AG04450 (cell line): ENCODE measurements around the gene BLOC1S4. TPM values are rescaled to one million over a fixed set of nuclear protein-coding genes. Genes with fewer than 3 reads are reported as not detected.

Experiments used
- CTCF ChIA-PET: fragments of 300-600, 350-600 bp; formaldehyde crosslinking; extraction: SDS; loops from one replicate; lab custom pipeline; 2022; ENCODE audit warnings: antibody characterized with exemption, inconsistent platforms; lab: Charles Lee
- POLR2A ChIA-PET: fragments of 350-600 bp; formaldehyde crosslinking; extraction: SDS; loops from one replicate; lab custom pipeline; 2021; ENCODE audit warnings: antibody characterized with exemption, inconsistent platforms; lab: Yijun Ruan, JAX
- DNase-seq: peaks from one replicate; pipeline ENCODE4 v3.0.0-alpha.2; 2011; ENCODE audit warnings: low read depth, low spot score
- H3K27ac ChIP-seq: one replicate; pipeline ENCODE4 v1.5.1; 2012; ENCODE audit warnings: low read depth, low read length, control low read depth
- H3K27me3 ChIP-seq: one replicate; pipeline ENCODE4 v1.6.0; 2012; ENCODE audit warnings: low read length; ENCODE audit not compliant: control insufficient read depth, insufficient read depth
- H3K4me3 ChIP-seq: 2 replicates; pipeline ENCODE4 v1.5.1; 2011; ENCODE audit warnings: mild to moderate bottlenecking, low read depth, low read length, control low read depth
- H3K9me3 ChIP-seq: 2 replicates; pipeline ENCODE4 v1.5.1; 2012; ENCODE audit warnings: low read length; ENCODE audit not compliant: control insufficient read depth, insufficient read depth
- CTCF ChIP-seq: IDR thresholded peaks from 2 replicates; pipeline ENCODE4 v1.5.1; 2011; ENCODE audit warnings: low read depth, low read length, control low read depth, inconsistent platforms
- polyA plus RNA-seq: library from polyadenylated mRNA; depleted of rRNA; stranded (reverse); fragments of >200 nt; gene quantifications from 2 replicates; pipeline ENCODE4 v1.2.3, GENCODE V29; 2011

BLOC1S4 gene
- polyA plus RNA-seq, 1 experiment: 14.5 TPM

DNA sequence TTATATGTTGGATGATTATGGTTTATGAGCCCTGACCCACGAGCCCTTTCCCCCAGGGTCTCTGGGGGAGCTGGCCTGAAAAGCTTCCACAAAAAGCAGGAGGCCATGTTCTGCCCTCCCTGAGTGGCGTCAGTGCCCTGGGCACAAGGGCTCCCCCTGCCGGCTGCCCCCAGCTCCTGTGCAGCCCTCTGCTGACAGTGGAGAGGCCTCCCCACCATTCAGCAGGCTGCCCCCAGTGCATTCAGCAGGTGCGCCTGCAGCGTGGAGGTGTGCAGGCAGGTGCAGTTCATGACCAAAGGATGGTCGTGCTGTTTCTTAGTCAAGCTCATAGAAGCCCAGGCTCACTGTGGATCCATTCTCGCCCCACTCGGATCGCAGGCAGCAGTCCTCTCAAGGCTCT, 34.8 kb upstream of the BLOC1S4 start:
- Histone ChIP-seq H3K9me3 (no peaks in the 10 kb centered on the region; the same call in none of the 2 replicates), H3K4me3 (no peak overlapping the region), H3K27me3 (no peaks in the 10 kb centered on the region), H3K27ac (no peak overlapping the region)
- no peak for TF ChIP-seq CTCF
- DNase-seq: no peak
- POLR2A ChIA-PET: no interaction called here
- CTCF ChIA-PET: no interaction called here

- Histone ChIP-seq H3K9me3 (peaks cover 8% of the 10 kb centered on the region), H3K27ac (no peak overlapping the region), H3K4me3 (no peak overlapping the region), H3K27me3 (no peaks in the 10 kb centered on the region)
- no peak for TF ChIP-seq CTCF
- CTCF ChIA-PET: interaction anchor here (0.5 to 0.8 kb wide), 4 partner anchors 8 to 43 kb away, joined by 3 to 6 read pairs (median 4); partner anchors contain the start of gene MRFAP1
- POLR2A ChIA-PET: interaction anchor here (0.6 to 1.0 kb wide), 2 partner anchors 10 to 34 kb away, joined by 5 to 9 read pairs; no protein-coding TSS in a partner anchor
- DNase-seq: no peak
These were observed 32.9 kb upstream of the BLOC1S4 start for GRCh38 chr4:6682862-6683590.

- DNase-seq: no peak
- ChIA-PET CTCF (no interaction called here), POLR2A (no interaction called here)
- no peak for TF ChIP-seq CTCF
- no peak overlapping the region for H3K27ac ChIP-seq
- no peak overlapping the region for H3K4me3 ChIP-seq
- H3K27me3 ChIP-seq: no peaks in the 10 kb centered on the region
- peaks cover 9% of the 10 kb centered on the region for H3K9me3 ChIP-seq
These were observed 31.3 kb upstream of the BLOC1S4 start for GRCh38 chr4:6684656-6685055.

- no peak overlapping the region for H3K27ac ChIP-seq
- TF ChIP-seq CTCF: no peak
- peaks cover 9% of the 10 kb centered on the region for H3K9me3 ChIP-seq
- POLR2A ChIA-PET: no interaction called here
- CTCF ChIA-PET: no interaction called here
- no peak overlapping the region for H3K4me3 ChIP-seq
- DNase-seq: no peak
- no peaks in the 10 kb centered on the region for H3K27me3 ChIP-seq
These were observed 29.7 kb upstream of the BLOC1S4 start for GRCh38 chr4:6686104-6686787.
